Left colon (tissue), 2 donors: ENCODE measurements around the gene BCL7A. TPM values are rescaled to one million over a fixed set of nuclear protein-coding genes. Genes with fewer than 3 reads are reported as not detected.
"Not testable (repeated sequence)": the region's sequence is repeated elsewhere in the genome, so short reads cannot be mapped to it uniquely, and the experiment has no call there.

ENCODE experiments used
- ATAC-seq: fragments of 200-7000 bp; cut with Tn5 transposase; one replicate; pipeline ENCODE4 v1.9.1; 2020; ENCODE audit warnings: mild to moderate bottlenecking, moderate library complexity
- DNase-seq, 2 donors: peaks; one replicate each; pipeline ENCODE4 v3.0.0-alpha.2; 2020
- intact Hi-C, 2 donors: fragments of 100-400 bp; cut with DNase I in 1 of 2; cut with micrococcal nuclease in 1 of 2; formaldehyde crosslinking; loops; one replicate each; pipeline versions ENCODE4 v1.11.2 to v1.14.0; 2022; cut with DNase I, micrococcal nuclease
- long read RNA-seq: library from polyadenylated mRNA; unstranded; transcript quantifications from one replicate; pipeline ENCODE4 v2.0.0, GENCODE V29; 2021
- total RNA-seq, 2 donors: library from RNA; stranded (reverse); fragmentation: NEBNext Ultra II Directional; extraction: Animal tissue kit (Norgen Biotek cat#: 25700); gene quantifications; one replicate each; pipeline ENCODE4 v1.2.1, GENCODE V29; 2021
- donor health status: DM: no; HTN: no; CAD: no.
- donor health status: DM: yes; HTN: yes; CAD: no.

Gene BCL7A
- total RNA-seq, result 1 to 10 TPM; 6.5 to 6.7 TPM
- long read RNA-seq, partial matches to known transcripts, result 0 of 4 reads
- long read RNA-seq, other reads (novel, unspliced or antisense), result 2 of 4 reads

DNA sequence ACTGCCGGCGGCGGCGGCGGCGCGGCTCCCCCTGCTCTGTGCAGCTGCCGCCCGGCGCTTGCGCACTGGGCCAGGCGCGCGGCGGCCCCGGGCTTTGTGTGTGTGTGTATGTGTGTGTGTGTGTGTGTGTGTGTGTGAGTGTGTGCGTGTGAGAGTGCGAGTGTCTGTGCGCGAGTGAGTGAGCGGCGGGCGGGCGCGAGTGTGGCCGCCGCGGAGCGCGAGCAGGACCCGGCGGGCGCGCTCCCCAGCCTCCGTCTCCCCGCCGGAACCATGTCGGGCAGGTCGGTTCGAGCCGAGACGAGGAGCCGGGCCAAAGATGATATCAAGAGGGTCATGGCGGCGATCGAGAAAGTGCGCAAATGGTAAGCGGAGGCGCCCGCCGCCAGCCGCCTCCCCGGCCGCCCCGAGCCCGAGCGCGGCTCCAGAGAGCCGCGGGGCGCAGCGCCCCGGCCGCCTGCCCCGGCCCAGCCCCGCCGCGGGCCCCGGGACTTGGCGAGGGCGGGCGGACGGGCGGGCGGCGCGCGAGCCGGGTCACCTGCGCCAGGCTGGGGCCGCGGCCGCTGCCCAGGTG is at the start of gene BCL7A:
BCL7A (plus strand) TSS at position 63 of the 571 bp plus-strand sequence; CDS start at position 271, 208 bp downstream.
- peak; percentile 86 for ATAC-seq
- intact Hi-C loops, result no loop called here
- peak; percentile 65 to 70 for DNase-seq

- DNase-seq (no peak), ATAC-seq (no peak)
- intact Hi-C loops, result no loop called here
Measured at GRCh38 chr12:121974026-121974985, 47.4 kb upstream of the BCL7A start.

DNA sequence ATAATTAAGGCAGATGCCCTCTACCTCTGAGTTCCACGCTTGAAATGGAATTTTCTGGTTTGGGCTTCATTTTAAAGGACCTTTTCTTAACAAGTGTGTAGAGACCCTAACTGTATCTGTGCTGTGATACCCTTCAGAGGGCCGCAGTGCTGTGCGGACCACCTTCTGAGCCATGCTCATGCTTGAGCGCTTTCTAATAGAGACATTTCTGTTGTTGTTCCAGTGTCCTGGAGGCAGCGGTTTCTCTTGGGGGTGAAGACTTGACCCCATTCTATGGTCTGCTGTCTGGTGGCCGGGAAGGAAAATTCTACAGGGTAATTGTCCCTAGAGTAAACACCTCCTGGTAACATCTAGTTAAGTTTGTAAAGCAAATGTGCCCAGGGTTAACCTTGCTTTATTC is 46.7 kb upstream of the BCL7A start:
- ATAC-seq, result no peak
- DNase-seq, result no peak
- intact Hi-C loops, result no loop called here

GRCh38 chr12:121976950-121977349 is 44.7 kb upstream of the BCL7A start:
- ATAC-seq (peak; percentile 75), DNase-seq (no peak)
- intact Hi-C loops, result no loop called here

GRCh38 chr12:121980191-121980891 is 41.3 kb upstream of the BCL7A start:
- no peak for DNase-seq
- intact Hi-C loops, result no loop called here
- no peak for ATAC-seq

DNA sequence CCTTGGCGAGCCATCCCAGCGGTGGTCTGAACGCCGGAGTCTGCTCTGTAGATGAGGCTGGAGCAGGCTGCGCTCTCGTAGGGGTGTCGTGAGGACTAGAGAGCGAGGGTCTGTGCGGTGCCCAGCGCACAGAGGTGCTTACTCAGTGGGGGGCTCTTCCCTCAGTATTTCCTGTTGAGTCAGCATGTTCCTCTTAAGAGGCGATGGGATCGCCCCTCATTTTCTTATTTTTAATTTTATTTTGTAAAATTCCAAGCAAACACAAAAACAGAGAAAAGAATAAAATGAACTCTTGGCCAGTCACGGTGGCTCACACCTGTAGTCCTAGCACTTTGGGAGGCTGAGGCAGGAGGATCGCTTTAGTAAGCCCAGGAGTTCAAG is 40.8 kb upstream of the BCL7A start:
- intact Hi-C loops, result no loop called here
- ATAC-seq (no peak), DNase-seq (no peak)

GRCh38 chr12:121981456-121981855 is 40.2 kb upstream of the BCL7A start:
- DNase-seq, result no peak
- intact Hi-C loops, result no loop called here
- no peak for ATAC-seq

DNA sequence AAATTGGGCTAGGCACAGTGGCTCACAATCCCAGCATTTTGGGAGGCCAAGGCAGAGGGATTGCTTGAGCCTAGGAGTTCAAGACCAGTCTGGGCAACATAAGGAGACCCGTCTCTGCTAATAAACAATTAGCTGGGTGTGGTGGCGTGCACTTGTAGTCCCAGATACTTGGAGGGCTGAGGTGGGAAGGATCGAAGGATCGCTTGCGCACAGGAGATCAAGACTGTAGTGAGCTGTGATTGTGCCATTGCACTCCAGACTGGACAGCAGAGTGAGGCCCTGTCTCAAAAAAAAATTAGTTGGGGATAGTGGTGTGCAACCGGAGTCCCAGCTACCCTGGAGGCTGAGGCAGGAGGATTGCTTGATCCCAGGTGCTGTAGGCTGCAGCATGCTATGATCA is 38.7 kb upstream of the BCL7A start:
- DNase-seq, result no peak
- intact Hi-C loops, result no loop called here
- no peak for ATAC-seq

- ATAC-seq, result no peak
- intact Hi-C loops, result no loop called here
- DNase-seq, result no peak
Measured at GRCh38 chr12:121983536-121984210, 38.0 kb upstream of the BCL7A start.

DNA sequence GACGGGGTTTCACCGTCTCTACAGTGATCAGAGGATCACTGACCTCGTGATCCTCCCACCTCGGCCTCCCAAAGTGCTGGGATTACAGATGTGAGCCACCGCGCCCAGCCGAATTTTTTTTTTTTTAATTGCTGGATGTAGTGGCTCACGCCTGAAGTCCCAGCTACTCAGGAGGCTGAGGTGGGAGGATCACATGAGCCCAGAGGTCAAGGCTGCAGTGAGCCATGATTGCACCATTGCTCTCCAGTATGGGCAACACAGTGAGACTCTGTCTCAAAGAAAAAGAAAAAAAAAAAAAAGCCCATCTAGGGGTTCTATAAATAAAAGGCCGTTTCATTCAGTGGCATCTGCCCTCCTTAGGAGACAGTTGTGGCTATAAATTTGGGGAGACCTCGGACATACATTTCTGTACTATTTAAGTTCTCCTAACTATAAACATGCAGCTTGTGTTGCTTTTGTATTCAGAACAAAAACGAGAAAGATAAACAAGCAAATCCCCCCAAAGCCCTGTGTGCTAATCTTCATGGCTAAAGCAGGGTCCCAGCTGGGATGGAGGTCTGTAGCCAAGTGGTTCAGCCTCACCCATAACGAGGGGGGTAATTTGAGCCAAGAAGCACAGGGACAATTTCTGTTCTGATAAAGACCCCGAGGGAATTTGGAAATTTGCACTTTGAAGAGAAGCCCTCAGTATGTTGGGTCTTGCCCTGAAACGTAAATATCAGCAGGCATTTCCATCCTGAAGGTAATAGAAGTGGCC is 35.0 kb upstream of the BCL7A start:
- DNase-seq (no peak), ATAC-seq (no peak)
- intact Hi-C loops, result no loop called here

- intact Hi-C loops, DNase-seq, ATAC-seq: not testable (repeated sequence)
Measured at GRCh38 chr12:121988519-121988918, 33.2 kb upstream of the BCL7A start.

DNA sequence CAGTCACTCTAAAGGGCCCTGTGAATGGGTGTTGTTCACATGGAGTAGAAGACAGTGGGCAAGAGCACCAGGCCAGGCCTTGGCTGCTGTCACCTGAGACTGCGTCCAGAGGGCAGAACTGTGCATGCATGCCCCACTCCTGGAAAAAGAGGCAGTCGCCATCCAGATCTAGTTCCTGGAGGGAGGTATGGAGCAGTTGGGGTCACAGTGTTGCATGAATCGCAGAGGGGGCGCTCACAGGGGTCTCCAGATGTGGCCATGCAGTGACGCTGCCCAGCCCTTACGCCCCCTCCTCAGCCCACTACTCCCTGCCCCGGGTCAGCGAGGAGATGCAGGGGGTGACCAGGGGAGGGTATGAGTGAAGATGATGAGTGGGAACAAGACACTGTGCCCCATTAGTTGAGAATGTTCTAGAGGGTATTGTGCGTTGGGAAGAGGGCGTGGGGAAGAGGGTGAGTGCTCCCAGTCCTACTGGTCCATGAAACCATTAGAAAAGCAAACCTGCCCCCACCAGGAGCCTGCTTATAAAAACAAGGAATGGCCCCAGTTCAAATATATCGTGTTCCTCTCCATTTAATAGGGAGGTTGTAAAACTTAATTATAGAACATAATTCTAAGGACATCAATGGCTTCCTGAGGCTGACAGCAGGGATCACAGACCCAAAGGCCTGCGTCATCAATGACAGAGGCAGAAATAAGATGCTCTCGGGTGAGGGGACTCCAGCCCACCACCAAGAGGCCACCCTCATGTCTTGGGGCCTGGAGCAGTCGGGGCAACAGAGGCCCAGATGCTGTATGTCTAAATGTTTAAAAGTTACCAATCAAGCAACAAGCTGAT is 32.2 kb upstream of the BCL7A start:
- intact Hi-C loops, result no loop called here
- ATAC-seq, result no peak
- DNase-seq, result no peak

GRCh38 chr12:121990114-121990647 is 31.5 kb upstream of the BCL7A start:
- no peak for ATAC-seq
- intact Hi-C loops, result no loop called here

DNA sequence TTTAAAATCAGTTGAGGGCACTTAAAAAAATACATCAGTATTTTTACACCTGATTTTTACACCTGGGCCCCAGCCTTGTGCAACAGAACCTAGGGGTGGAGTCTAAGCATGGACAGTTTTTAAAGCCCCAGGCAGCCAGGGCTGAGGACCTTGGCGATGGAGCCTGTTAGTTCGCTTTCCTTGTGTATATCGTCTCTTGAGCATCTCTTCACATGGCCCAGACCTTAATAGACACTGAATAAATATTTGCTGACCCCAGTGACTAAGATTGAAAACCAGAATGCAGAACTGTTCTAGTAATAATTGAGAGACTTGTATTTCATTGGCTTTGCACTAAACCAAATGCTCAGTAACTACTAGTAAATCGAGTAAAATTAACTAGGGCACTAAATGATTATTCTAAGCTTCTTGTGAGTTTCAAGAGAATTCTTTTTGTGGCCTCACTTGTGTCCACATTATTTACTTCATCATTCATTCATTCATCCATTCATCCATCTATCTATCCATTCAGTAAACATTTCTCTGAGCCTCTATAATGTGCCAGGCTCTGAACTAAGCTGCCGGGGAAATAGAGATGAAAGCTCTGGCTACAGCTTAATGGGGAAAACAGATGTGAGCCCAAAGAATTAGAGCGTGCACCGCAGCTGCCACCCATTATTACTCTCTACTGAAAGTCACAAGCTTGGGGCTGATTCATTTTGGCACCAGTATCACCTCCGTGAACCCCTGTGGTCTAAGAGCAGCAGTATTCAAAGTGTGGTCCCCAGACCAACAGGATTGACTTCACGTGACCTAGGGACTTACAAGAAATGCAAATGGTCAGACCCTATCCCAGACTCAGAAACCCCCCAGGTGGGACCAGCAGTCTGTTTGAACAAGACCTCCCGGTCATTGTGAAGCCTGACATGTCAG is 30.7 kb upstream of the BCL7A start:
- intact Hi-C loops, result no loop called here
- ATAC-seq (no peak), DNase-seq (no peak)

More at GRCh38 chr12:121990114-121990647, 31.5 kb upstream of the BCL7A start:
- no peak for DNase-seq

GRCh38 chr12:121992059-121992879 is 29.4 kb upstream of the BCL7A start:
- DNase-seq, result no peak
- ATAC-seq, result no peak
- intact Hi-C loops, result no loop called here
